NT2/D1 (cell line): ENCODE measurements around the gene TTC31.

Source experiments
- DNase-seq: peaks from one replicate; pipeline ENCODE4 v3.0.0-alpha.2; 2011; ENCODE audit warnings: low read depth, low spot score
- H3K27me3 ChIP-seq: 2 replicates; pipeline ENCODE4 v1.6.0; 2011; ENCODE audit warnings: mild to moderate bottlenecking; ENCODE audit not compliant: insufficient read length, insufficient read depth
- H3K36me3 ChIP-seq: 2 replicates; pipeline ENCODE4 v1.6.1; 2011; ENCODE audit warnings: mild to moderate bottlenecking, low read length, mixed read lengths; ENCODE audit not compliant: insufficient read depth, insufficient read length
- H3K4me1 ChIP-seq: 2 replicates; pipeline ENCODE4 v1.5.1; 2011; ENCODE audit not compliant: insufficient read depth, insufficient read length
- H3K4me3 ChIP-seq: 2 replicates; pipeline ENCODE4 v1.5.1; 2011; ENCODE audit warnings: low read depth; ENCODE audit not compliant: insufficient read length
- H3K9ac ChIP-seq: 2 replicates; pipeline ENCODE4 v1.6.0; 2011; ENCODE audit warnings: low read depth; ENCODE audit not compliant: insufficient read length
- H3K9me3 ChIP-seq: 2 replicates; pipeline ENCODE4 v1.5.1; 2011; ENCODE audit warnings: mild to moderate bottlenecking, low read length; ENCODE audit not compliant: insufficient read depth
- SUZ12 ChIP-seq: IDR thresholded peaks from 2 replicates; pipeline ENCODE4 v1.6.1; 2011; ENCODE audit not compliant: insufficient read length, insufficient read depth; ENCODE audit errors: extremely low read depth
- YY1 ChIP-seq: IDR thresholded peaks from 2 replicates; pipeline ENCODE4 v1.6.1; 2011; ENCODE audit not compliant: insufficient read length, insufficient read depth
- ZNF274 ChIP-seq: IDR thresholded peaks from 2 replicates; pipeline ENCODE4 v1.6.1; 2011; ENCODE audit warnings: mild to moderate bottlenecking, low read depth, low read length

TTC31 gene

GRCh38 chr2:74486141-74486540, 3.3 kb downstream of the TTC31 start:
- H3K4me3 ChIP-seq: no peak overlapping the region
- peaks cover 3% of the 10 kb centered on the region for H3K4me1 ChIP-seq
- peaks cover 24% of the 10 kb centered on the region for H3K36me3 ChIP-seq
- H3K9ac ChIP-seq: no peak overlapping the region
- TF ChIP-seq SUZ12 (no peak), YY1 (no peak), ZNF274 (no peak)
- H3K27me3 ChIP-seq: no peaks in the 10 kb centered on the region
- DNase-seq: no peak
- no peaks in the 10 kb centered on the region for H3K9me3 ChIP-seq

GRCh38 chr2:74488643-74489481, 6.0 kb downstream of the TTC31 start:
- Histone ChIP-seq H3K9ac (no peak overlapping the region), H3K27me3 (no peaks in the 10 kb centered on the region), H3K4me1 (no peaks in the 10 kb centered on the region), H3K4me3 (no peak overlapping the region), H3K9me3 (no peaks in the 10 kb centered on the region), H3K36me3 (peaks cover 45% of the 10 kb centered on the region)
- no peak for TF ChIP-seq SUZ12
- TF ChIP-seq ZNF274: no peak
- no peak for TF ChIP-seq YY1
- DNase-seq: no peak

DNA sequence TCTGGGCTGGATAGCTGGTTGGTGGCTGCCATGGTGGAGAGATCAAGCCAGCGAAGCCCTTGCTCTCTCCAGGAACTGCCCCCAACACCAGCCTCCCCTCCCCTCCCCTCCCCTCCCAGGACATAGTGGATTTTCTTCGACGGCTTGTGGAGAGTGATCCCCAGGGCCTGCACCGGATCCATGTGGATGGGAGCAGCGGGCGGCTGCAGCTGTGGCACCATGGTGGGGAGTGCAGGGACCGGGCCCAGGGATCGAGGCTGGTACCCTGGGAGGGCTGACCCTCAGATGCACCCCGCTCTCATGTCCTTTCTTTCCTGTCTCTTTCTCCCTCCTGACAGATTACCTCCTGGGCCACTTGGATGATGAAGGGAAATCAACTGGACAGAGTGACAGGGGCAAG, 7.0 kb downstream of the TTC31 start:
- no peak for DNase-seq

GRCh38 chr2:74491648-74492544, 9.0 kb downstream of the TTC31 start:
- Histone ChIP-seq H3K9ac (no peak overlapping the region), H3K27me3 (peaks cover 17% of the 10 kb centered on the region), H3K9me3 (no peaks in the 10 kb centered on the region), H3K36me3 (peaks cover 49% of the 10 kb centered on the region), H3K4me1 (no peaks in the 10 kb centered on the region), H3K4me3 (no peak overlapping the region)
- TF ChIP-seq ZNF274: no peak
- TF ChIP-seq YY1: no peak
- no peak for TF ChIP-seq SUZ12
- no peak for DNase-seq

More for the DNA sequence above, 7.0 kb downstream of the TTC31 start:
- no peak overlapping the region for H3K9ac ChIP-seq
- H3K27me3 ChIP-seq: no peaks in the 10 kb centered on the region
- H3K4me1 ChIP-seq: no peaks in the 10 kb centered on the region
- H3K36me3 ChIP-seq: peaks cover 52% of the 10 kb centered on the region
- H3K9me3 ChIP-seq: no peaks in the 10 kb centered on the region
- no peak for TF ChIP-seq ZNF274
- no peak for TF ChIP-seq SUZ12
- no peak for TF ChIP-seq YY1
- H3K4me3 ChIP-seq: no peak overlapping the region

- H3K9me3 ChIP-seq: no peaks in the 10 kb centered on the region
- no peak for DNase-seq
- H3K36me3 ChIP-seq: peaks cover 49% of the 10 kb centered on the region
- no peak overlapping the region for H3K4me3 ChIP-seq
- no peak overlapping the region for H3K9ac ChIP-seq
- H3K4me1 ChIP-seq: peaks cover 5% of the 10 kb centered on the region
- peaks cover 34% of the 10 kb centered on the region for H3K27me3 ChIP-seq
- TF ChIP-seq ZNF274 (no peak), YY1 (no peak), SUZ12 (no peak)
Measured at GRCh38 chr2:74493546-74493945, 10.7 kb downstream of the TTC31 start.

DNA sequence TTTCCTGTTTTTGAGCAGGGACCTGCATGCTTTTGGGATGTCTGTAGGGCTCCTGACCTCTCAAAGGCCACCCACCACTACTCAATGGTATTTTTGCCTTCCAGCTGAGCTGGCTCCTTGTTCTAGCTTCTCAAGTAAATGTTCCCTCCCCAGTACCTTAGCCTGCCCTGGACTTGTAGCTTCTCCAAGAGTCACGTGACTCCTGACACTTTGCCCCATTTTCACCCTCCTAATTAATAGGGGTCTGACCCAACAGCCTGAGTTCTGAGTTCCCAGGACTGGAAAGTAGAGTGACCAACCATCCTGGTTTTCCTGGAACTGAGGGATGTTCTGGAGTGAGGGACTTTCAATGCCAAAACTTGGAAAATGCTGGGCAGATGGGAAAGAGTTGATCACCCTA, 12.6 kb downstream of the TTC31 start:
- no peak overlapping the region for H3K4me3 ChIP-seq
- peaks cover 53% of the 10 kb centered on the region for H3K27me3 ChIP-seq
- TF ChIP-seq SUZ12 (no peak), YY1 (no peak), ZNF274 (no peak)
- no peaks in the 10 kb centered on the region for H3K9me3 ChIP-seq
- no peak overlapping the region for H3K9ac ChIP-seq
- peaks cover 41% of the 10 kb centered on the region for H3K36me3 ChIP-seq
- DNase-seq: no peak
- peaks cover 10% of the 10 kb centered on the region for H3K4me1 ChIP-seq
